ENCODE results near the gene FKBP7.
A peak's percentile ranks its signal among the peaks of the same experiment; 100 is the strongest.
"Not testable (repeated sequence)": the region's sequence is repeated elsewhere in the genome, so short reads cannot be mapped to it uniquely, and the experiment has no call there.

Gene FKBP7

GRCh38 chr2:178485356-178485755, 7.0 kb upstream of the FKBP7 start:
- DNase-seq (ENCODE audit: low read depth in 2 of 2) = no peak

- DNase-seq (ENCODE audit: low read depth in 2 of 2) = no peak
Observed at GRCh38 chr2:178484245-178485041, 6.0 kb upstream of the FKBP7 start.

GRCh38 chr2:178482437-178482836, 4.0 kb upstream of the FKBP7 start:
- DNase-seq (ENCODE audit: low read depth in 2 of 2) = no peak

- DNase-seq (ENCODE audit: low read depth in 2 of 2) = peak; percentile 84
Observed at GRCh38 chr2:178480227-178481181, 2.1 kb upstream of the FKBP7 start, which contains the start of gene PLEKHA3. Gene PLEKHA3 (plus strand): TSS chr2:178480457. CDS start chr2:178480870, 413 bp downstream.

- DNase-seq (ENCODE audit: low read depth in 2 of 2) = no peak
Observed at GRCh38 chr2:178479758-178480226, 1.4 kb upstream of the FKBP7 start.

GRCh38 chr2:178479275-178479616, 846 bp upstream of the FKBP7 start:
- DNase-seq (ENCODE audit: low read depth in 2 of 2) = no peak

GRCh38 chr2:178478130-178478438, 316 bp downstream of the FKBP7 start:
- no peak for DNase-seq (ENCODE audit: low read depth in 2 of 2)

- no peak for DNase-seq (ENCODE audit: low read depth in 2 of 2)
Observed at GRCh38 chr2:178477443-178478129, 814 bp downstream of the FKBP7 start.

- DNase-seq (ENCODE audit: low read depth in 2 of 2) = no peak
Observed at GRCh38 chr2:178476477-178476876, 1.9 kb downstream of the FKBP7 start.

- no peak for DNase-seq (ENCODE audit: low read depth in 2 of 2)
Observed at GRCh38 chr2:178474560-178474959, 3.8 kb downstream of the FKBP7 start.

- DNase-seq (ENCODE audit: low read depth in 2 of 2) = no peak
Observed at GRCh38 chr2:178473931-178474330, 4.5 kb downstream of the FKBP7 start.

- no peak for DNase-seq (ENCODE audit: low read depth in 2 of 2)
Observed at GRCh38 chr2:178473373-178473772, 5.0 kb downstream of the FKBP7 start.

GRCh38 chr2:178471313-178471712, 7.1 kb downstream of the FKBP7 start:
- not testable (repeated sequence) for DNase-seq (ENCODE audit: low read depth in 2 of 2)

- no peak for DNase-seq (ENCODE audit: low read depth in 2 of 2)
Observed at GRCh38 chr2:178469219-178469849, 9.1 kb downstream of the FKBP7 start.

GRCh38 chr2:178457390-178457886, 21.0 kb downstream of the FKBP7 start:
- no peak for DNase-seq (ENCODE audit: low read depth in 2 of 2)

GRCh38 chr2:178455947-178456346, 22.5 kb downstream of the FKBP7 start:
- no peak for DNase-seq (ENCODE audit: low read depth in 2 of 2)

GRCh38 chr2:178452870-178453269, 25.5 kb downstream of the FKBP7 start:
- DNase-seq (ENCODE audit: low read depth in 2 of 2) = no peak

GRCh38 chr2:178452334-178452733, 26.1 kb downstream of the FKBP7 start:
- no peak for DNase-seq (ENCODE audit: low read depth in 2 of 2)

GRCh38 chr2:178450774-178451525, 27.4 kb downstream of the FKBP7 start, which contains the start of the genes PJVK and PRKRA:
Gene PJVK (plus strand): TSS chr2:178451378. CDS start chr2:178453410, 2,032 bp downstream.
Gene PRKRA (minus strand): TSS chr2:178451175. CDS start chr2:178451030, 145 bp downstream.
- peak; percentile 93 to 94 for DNase-seq (ENCODE audit: low read depth in 2 of 2)

- DNase-seq (ENCODE audit: low read depth in 2 of 2) = no peak
Observed at GRCh38 chr2:178450524-178450773, 28.0 kb downstream of the FKBP7 start.
